Mesenchymal stem cell (in vitro differentiated cells and primary cell): ENCODE data around the gene SZT2.
"Not testable (repeated sequence)": the region's sequence is repeated elsewhere in the genome, so short reads cannot be mapped to it uniquely, and the experiment has no call there.

Source experiments
- DNase-seq: peaks from one replicate; pipeline ENCODE4 v3.0.0-alpha.2; 2013
- H2AFZ ChIP-seq: one replicate; pipeline ENCODE4 v1.6.1; 2013; ENCODE audit warnings: low read depth, mild to moderate bottlenecking, control low read depth, inconsistent platforms, low read length, moderate library complexity
- H2AK5ac ChIP-seq: 2 replicates; pipeline ENCODE4 v1.6.1; 2013; ENCODE audit warnings: low read length, moderate library complexity, mild to moderate bottlenecking, inconsistent platforms; ENCODE audit not compliant: severe bottlenecking
- H2BK120ac ChIP-seq: one replicate; pipeline ENCODE4 v1.6.1; 2013; ENCODE audit warnings: low read depth, mild to moderate bottlenecking, inconsistent platforms, low read length, moderate library complexity
- H2BK12ac ChIP-seq, 2 experiments: one replicate each; pipeline ENCODE4 v1.6.1; 2013; ENCODE audit warnings: inconsistent platforms in 2 of 2, low read length in 2 of 2, mild to moderate bottlenecking in 2 of 2, moderate library complexity in 2 of 2, control low read depth in 1 of 2
- H2BK15ac ChIP-seq: one replicate; pipeline ENCODE4 v1.6.1; 2013; ENCODE audit warnings: mild to moderate bottlenecking, low read depth, inconsistent platforms; ENCODE audit not compliant: poor library complexity, severe bottlenecking
- H2BK5ac ChIP-seq: 2 replicates; pipeline ENCODE4 v1.6.1; 2013; ENCODE audit warnings: low read depth, mild to moderate bottlenecking, low read length, control low read depth, inconsistent platforms; ENCODE audit not compliant: poor library complexity, severe bottlenecking
- H3K14ac ChIP-seq, 2 experiments: one replicate each; pipeline ENCODE4 v1.6.1; 2013; ENCODE audit warnings: inconsistent platforms in 2 of 2, low read length in 2 of 2, control low read depth in 1 of 2, mild to moderate bottlenecking in 1 of 2, moderate library complexity in 1 of 2
- H3K18ac ChIP-seq, 2 experiments: one replicate each; pipeline ENCODE4 v1.6.1; 2013; ENCODE audit warnings: inconsistent platforms in 2 of 2, low read length in 2 of 2, control low read depth in 1 of 2, low read depth in 1 of 2, mild to moderate bottlenecking in 1 of 2
- H3K23ac ChIP-seq, 2 experiments: one replicate each; pipeline ENCODE4 v1.6.1; 2013; ENCODE audit warnings: inconsistent platforms in 2 of 2, low read length in 2 of 2, mild to moderate bottlenecking in 2 of 2, moderate library complexity in 2 of 2, control low read depth in 1 of 2
- H3K27ac ChIP-seq: 2 replicates; pipeline ENCODE4 v1.5.1; 2013; ENCODE audit warnings: mild to moderate bottlenecking, moderate library complexity, low read length, control low read depth, inconsistent platforms; ENCODE audit not compliant: poor library complexity, severe bottlenecking
- H3K27me3 ChIP-seq, 2 experiments: 2 replicates each; pipeline versions ENCODE4 v1.6.1 to v1.7.0; 2013; ENCODE audit warnings: low read length in 2 of 2, mild to moderate bottlenecking in 2 of 2, moderate library complexity in 2 of 2, control low read depth in 1 of 2, inconsistent platforms in 1 of 2; ENCODE audit not compliant: control insufficient read depth in 1 of 2, insufficient read depth in 1 of 2
- H3K36me3 ChIP-seq, 2 experiments: 2 replicates each; pipeline versions ENCODE4 v1.6.1 to v1.7.0; 2013; ENCODE audit warnings: low read length in 2 of 2, control low read depth in 1 of 2, inconsistent platforms in 1 of 2, low read depth in 1 of 2, mild to moderate bottlenecking in 1 of 2; ENCODE audit not compliant: insufficient read depth in 2 of 2, control insufficient read depth in 1 of 2
- H3K4ac ChIP-seq, 2 experiments: one replicate each; pipeline ENCODE4 v1.6.1; 2013; ENCODE audit warnings: inconsistent platforms in 2 of 2, low read length in 2 of 2, mild to moderate bottlenecking in 2 of 2, moderate library complexity in 2 of 2, control low read depth in 1 of 2, low read depth in 1 of 2
- H3K4me1 ChIP-seq: 2 replicates; pipeline ENCODE4 v1.6.1; 2013; ENCODE audit warnings: low read depth, low read length, control low read depth; ENCODE audit not compliant: control insufficient read depth, insufficient read depth
- H3K4me2 ChIP-seq: 2 replicates; pipeline ENCODE4 v1.6.1; 2013; ENCODE audit warnings: low read length, mild to moderate bottlenecking, inconsistent platforms; ENCODE audit not compliant: poor library complexity, severe bottlenecking
- H3K4me3 ChIP-seq, 2 experiments: 2 replicates each; pipeline versions ENCODE4 v1.5.1 to v1.7.0; 2013; ENCODE audit warnings: low read length in 2 of 2, mild to moderate bottlenecking in 2 of 2, control low read depth in 1 of 2, low read depth in 1 of 2; ENCODE audit not compliant: insufficient read depth in 1 of 2
- H3K79me1 ChIP-seq: replicated peaks from 2 replicates; pipeline ENCODE4 v1.6.1; 2013; ENCODE audit warnings: mild to moderate bottlenecking, control low read depth, low read length, inconsistent platforms; ENCODE audit not compliant: poor library complexity, severe bottlenecking
- H3K9ac ChIP-seq: 2 replicates; pipeline ENCODE4 v1.7.0; 2013; ENCODE audit warnings: mild to moderate bottlenecking, low read length, moderate library complexity
- H3K9me3 ChIP-seq: 2 replicates; pipeline ENCODE4 v1.7.0; 2013; ENCODE audit warnings: mild to moderate bottlenecking, low read length; ENCODE audit not compliant: control insufficient read depth
- H4K8ac ChIP-seq: one replicate; pipeline ENCODE4 v1.6.1; 2013; ENCODE audit warnings: inconsistent platforms, mild to moderate bottlenecking, low read length, moderate library complexity
- H4K91ac ChIP-seq: one replicate; pipeline ENCODE4 v1.6.1; 2013; ENCODE audit warnings: mild to moderate bottlenecking, low read length, inconsistent platforms
- WGBS: methylation state at CpG from one replicate; pipeline ENCODE4 v1.1.7; 2013; ENCODE audit warnings: mixed read lengths; 5-methylcytosine and 5-hydroxymethylcytosine counted together

The SZT2 gene

GRCh38 chr1:43493661-43494450 lies 104.2 kb downstream of the SZT2 start:
- no peak overlapping the region for H3K14ac ChIP-seq
- H3K18ac ChIP-seq = peak overlapping the region; percentile 8 to 43
- H3K36me3 ChIP-seq = no peaks in the 10 kb centered on the region
- no peak overlapping the region for H3K23ac ChIP-seq
- DNase-seq = peak; percentile 42
- no peaks in the 10 kb centered on the region for H3K79me1 ChIP-seq
- H2BK120ac ChIP-seq = no peak overlapping the region
- H2BK5ac ChIP-seq = peak overlapping the region; percentile 61
- H2AFZ ChIP-seq = peak overlapping the region; percentile 81
- no peak overlapping the region for H3K4ac ChIP-seq
- WGBS = 45% methylated on average over 10 of the region's 11 CpGs
- peak overlapping the region; percentile 54 for H3K27ac ChIP-seq
- H2AK5ac ChIP-seq = no peak overlapping the region
- H2BK15ac ChIP-seq = no peak overlapping the region
- peaks cover 7% of the 10 kb centered on the region for H3K9me3 ChIP-seq
- H3K27me3 ChIP-seq = no peaks in the 10 kb centered on the region
- H4K91ac ChIP-seq = no peak overlapping the region
- H4K8ac ChIP-seq = peak overlapping the region; percentile 27
- peak overlapping the region; percentile 1 for H3K9ac ChIP-seq
- peak overlapping the region; percentile 38 for H3K4me2 ChIP-seq
- peak overlapping the region in 1 of 2 experiments; percentile 12 for H3K4me3 ChIP-seq
- H2BK12ac ChIP-seq = peak overlapping the region in 1 of 2 experiments; percentile 63
- H3K4me1 ChIP-seq = peaks cover 1% of the 10 kb centered on the region

DNA sequence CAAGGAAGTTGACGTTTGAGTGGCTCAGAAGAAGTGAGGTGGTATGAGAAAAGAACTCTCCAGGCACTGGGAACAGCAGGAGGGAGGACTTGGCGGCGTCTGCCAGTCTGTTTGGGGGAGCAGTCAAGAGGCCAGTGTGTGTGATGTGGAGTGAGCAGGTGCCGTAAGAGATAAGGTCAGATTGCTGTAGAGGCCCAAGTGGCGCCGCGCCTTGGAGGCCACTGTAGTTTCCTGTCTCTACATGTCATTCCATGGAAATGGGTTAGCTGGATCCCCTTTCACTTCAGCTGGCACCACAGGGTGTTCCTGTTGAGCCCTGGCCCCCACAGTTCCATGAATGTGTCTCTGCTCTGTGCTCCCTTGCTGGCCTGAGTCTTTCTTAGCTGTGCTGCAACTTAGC lies 105.5 kb downstream of the SZT2 start:
- Histone ChIP-seq H2BK12ac (no peak overlapping the region), H2BK120ac (no peak overlapping the region)

GRCh38 chr1:43499898-43500297 lies 110.2 kb downstream of the SZT2 start:
- H3K14ac ChIP-seq = no peak overlapping the region
- no peaks in the 10 kb centered on the region for H3K79me1 ChIP-seq
- no peak overlapping the region for H4K8ac ChIP-seq
- no peak overlapping the region for H2BK120ac ChIP-seq
- H2BK5ac ChIP-seq = no peak overlapping the region
- no peak overlapping the region for H3K4me3 ChIP-seq
- DNase-seq = peak; percentile 21
- no peaks in the 10 kb centered on the region for H3K9me3 ChIP-seq
- H2BK15ac ChIP-seq = no peak overlapping the region
- peaks cover 0 to 7% of the 10 kb centered on the region in 2 experiments for H3K27me3 ChIP-seq
- H3K4me1 ChIP-seq = no peaks in the 10 kb centered on the region
- H3K23ac ChIP-seq = no peak overlapping the region
- 81% methylated on average over 6 of the region's 6 CpGs for WGBS
- no peak overlapping the region for H2BK12ac ChIP-seq
- H3K18ac ChIP-seq = peak overlapping the region in 1 of 2 experiments; percentile 43
- no peak overlapping the region for H2AFZ ChIP-seq
- no peak overlapping the region for H4K91ac ChIP-seq
- no peak overlapping the region for H3K4me2 ChIP-seq
- no peak overlapping the region for H3K27ac ChIP-seq
- no peak overlapping the region for H3K4ac ChIP-seq
- H3K36me3 ChIP-seq = no peaks in the 10 kb centered on the region
- H3K9ac ChIP-seq = no peak overlapping the region
- no peak overlapping the region for H2AK5ac ChIP-seq

More for the DNA sequence above, 105.5 kb downstream of the SZT2 start:
- no peak overlapping the region for H3K27ac ChIP-seq
- peaks cover 7% of the 10 kb centered on the region for H3K9me3 ChIP-seq
- DNase-seq = no peak
- H3K18ac ChIP-seq = no peak overlapping the region
- H2AK5ac ChIP-seq = no peak overlapping the region
- H2BK5ac ChIP-seq = no peak overlapping the region
- H3K4me3 ChIP-seq = no peak overlapping the region
- peaks cover 1% of the 10 kb centered on the region for H3K4me1 ChIP-seq
- 93% methylated on average over 7 of the region's 7 CpGs for WGBS
- no peaks in the 10 kb centered on the region for H3K79me1 ChIP-seq
- no peaks in the 10 kb centered on the region for H3K27me3 ChIP-seq
- no peak overlapping the region for H3K14ac ChIP-seq
- H3K4ac ChIP-seq = no peak overlapping the region
- no peak overlapping the region for H3K4me2 ChIP-seq
- H4K91ac ChIP-seq = no peak overlapping the region
- H2BK15ac ChIP-seq = no peak overlapping the region
- H3K9ac ChIP-seq = no peak overlapping the region
- no peak overlapping the region for H2AFZ ChIP-seq
- H3K23ac ChIP-seq = no peak overlapping the region
- H4K8ac ChIP-seq = no peak overlapping the region
- H3K36me3 ChIP-seq = no peaks in the 10 kb centered on the region

- H3K79me1 ChIP-seq, H3K27ac ChIP-seq, H2AFZ ChIP-seq, H3K18ac ChIP-seq, H3K4me2 ChIP-seq, H3K4ac ChIP-seq, H4K8ac ChIP-seq, H2AK5ac ChIP-seq, DNase-seq, H3K23ac ChIP-seq, H3K9ac ChIP-seq, H3K9me3 ChIP-seq, H2BK5ac ChIP-seq, H3K4me1 ChIP-seq, H3K4me3 ChIP-seq, H2BK120ac ChIP-seq, H2BK15ac ChIP-seq, H3K27me3 ChIP-seq, H4K91ac ChIP-seq, H3K36me3 ChIP-seq, H3K14ac ChIP-seq, H2BK12ac ChIP-seq: not testable (repeated sequence)
- WGBS = no CpG with 5 or more reads among the region's 33 CpGs
Measured at GRCh38 chr1:43501806-43502205, 112.1 kb downstream of the SZT2 start.
